Stimulated activated CD4-positive, alpha-beta T cell treated with anti-CD3 and anti-CD28 coated beads, Interleukin-4, amount 100 ng/mL, for 48 hours (primary cell): Measurements from ENCODE around the gene MGAT3.

Source experiments
- DNase-seq, 2 donors: peaks; one replicate each; pipeline ENCODE4 v3.0.0-alpha.2; 2020; ENCODE audit warnings: low read depth in 2 of 2

Gene MGAT3

GRCh38 chr22:39528681-39529486 is 72.1 kb downstream of the MGAT3 start:
- peak; percentile 87 for DNase-seq

- no peak for DNase-seq
Measured at GRCh38 chr22:39529487-39529851, 72.7 kb downstream of the MGAT3 start.

GRCh38 chr22:39530116-39530515 is 73.3 kb downstream of the MGAT3 start:
- no peak for DNase-seq

GRCh38 chr22:39530692-39531331 is 74.0 kb downstream of the MGAT3 start:
- DNase-seq = peak in 1 of 2 donors; percentile 16

GRCh38 chr22:39532215-39533073 is 75.6 kb downstream of the MGAT3 start, which contains the start of gene RPS19BP1:
TSS of gene RPS19BP1 (minus strand) at chr22:39532748. CDS start at chr22:39532738, 10 bp downstream.
- peak; percentile 97 to 99 for DNase-seq

- DNase-seq = no peak
Measured at GRCh38 chr22:39534092-39534506, 77.3 kb downstream of the MGAT3 start.

- peak; percentile 76 to 90 for DNase-seq
Measured at GRCh38 chr22:39534591-39535356, 78.0 kb downstream of the MGAT3 start.

GRCh38 chr22:39535357-39535725 is 78.5 kb downstream of the MGAT3 start:
- no peak for DNase-seq

GRCh38 chr22:39535831-39536449 is 79.1 kb downstream of the MGAT3 start:
- no peak for DNase-seq

- no peak for DNase-seq
Measured at GRCh38 chr22:39536711-39537110, 79.9 kb downstream of the MGAT3 start.

- no peak for DNase-seq
Measured at GRCh38 chr22:39537975-39538374, 81.2 kb downstream of the MGAT3 start.
